Stimulated activated CD8-positive, alpha-beta memory T cell treated with anti-CD3 and anti-CD28 coated beads, Interleukin-12 subunit alpha, Interleukin-12 subunit beta, amount 100 ng/mL, for 1 hour (primary cell): ENCODE results near the gene AP3S1.

Experiments used
- DNase-seq: peaks from one replicate; pipeline ENCODE4 v3.0.0-alpha.2; 2020; ENCODE audit warnings: low read depth

AP3S1 gene

GRCh38 chr5:115940080-115940810 lies 98.5 kb downstream of the AP3S1 start:
- no peak for DNase-seq

DNA sequence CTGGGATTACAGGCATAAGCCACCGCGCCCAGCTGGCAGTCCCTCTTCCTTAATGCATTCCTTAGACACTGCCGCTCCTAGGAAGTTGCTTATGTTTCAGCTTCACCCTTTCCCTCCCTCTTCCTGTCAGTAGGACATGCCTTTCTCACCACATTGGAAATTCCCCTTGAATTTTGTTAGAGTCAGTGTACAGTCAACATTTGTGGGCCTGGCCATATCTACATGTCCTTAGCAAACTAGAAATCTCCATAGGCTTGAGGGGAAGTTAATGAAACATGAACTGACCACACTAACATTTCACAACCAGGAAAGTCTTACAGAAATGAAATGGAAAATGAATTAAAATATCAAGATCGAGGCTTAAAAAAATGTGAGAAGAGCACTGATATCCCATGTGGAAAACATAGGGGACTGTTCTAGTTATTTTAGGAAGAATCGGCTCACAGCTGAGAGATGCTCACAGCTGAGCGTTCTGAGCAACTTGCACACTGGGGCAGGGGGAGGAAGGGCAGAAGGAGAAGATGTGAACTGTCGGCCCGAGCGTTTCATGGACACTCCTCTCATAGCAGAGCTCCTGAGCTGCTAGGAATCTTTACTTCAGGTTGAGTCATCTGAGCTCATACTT lies 99.4 kb downstream of the AP3S1 start:
- DNase-seq, result no peak

GRCh38 chr5:115944501-115944900 lies 102.8 kb downstream of the AP3S1 start:
- DNase-seq, result no peak

GRCh38 chr5:115946655-115947054 lies 104.9 kb downstream of the AP3S1 start:
- no peak for DNase-seq

- DNase-seq, result no peak
Measured at GRCh38 chr5:115947260-115947659, 105.5 kb downstream of the AP3S1 start.

DNA sequence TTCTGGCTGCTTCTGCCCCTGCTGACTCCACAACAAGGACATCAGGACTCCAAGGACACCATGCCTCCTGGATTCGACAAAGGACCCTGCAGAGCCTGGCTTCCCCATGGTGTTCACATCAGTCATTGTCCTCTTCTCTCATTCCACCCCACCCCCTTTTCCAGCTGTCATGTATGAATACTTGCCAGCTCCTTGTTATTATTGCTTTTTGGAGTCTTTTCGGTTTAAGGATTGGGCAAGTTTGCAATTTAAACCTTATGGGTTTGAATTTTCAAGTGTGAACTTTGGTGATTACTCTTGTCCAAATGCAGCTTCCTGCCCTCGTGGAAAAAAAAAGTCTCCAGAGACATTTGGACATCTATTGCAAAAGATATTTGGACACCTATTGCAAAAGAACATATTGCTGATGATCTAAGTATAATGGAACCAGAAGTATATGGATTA lies 106.4 kb downstream of the AP3S1 start:
- no peak for DNase-seq

- no peak for DNase-seq
Measured at GRCh38 chr5:115949096-115949495, 107.4 kb downstream of the AP3S1 start.

GRCh38 chr5:115952588-115952987 lies 110.9 kb downstream of the AP3S1 start:
- DNase-seq, result no peak

- no peak for DNase-seq
Measured at GRCh38 chr5:115954144-115954543, 112.4 kb downstream of the AP3S1 start.

DNA sequence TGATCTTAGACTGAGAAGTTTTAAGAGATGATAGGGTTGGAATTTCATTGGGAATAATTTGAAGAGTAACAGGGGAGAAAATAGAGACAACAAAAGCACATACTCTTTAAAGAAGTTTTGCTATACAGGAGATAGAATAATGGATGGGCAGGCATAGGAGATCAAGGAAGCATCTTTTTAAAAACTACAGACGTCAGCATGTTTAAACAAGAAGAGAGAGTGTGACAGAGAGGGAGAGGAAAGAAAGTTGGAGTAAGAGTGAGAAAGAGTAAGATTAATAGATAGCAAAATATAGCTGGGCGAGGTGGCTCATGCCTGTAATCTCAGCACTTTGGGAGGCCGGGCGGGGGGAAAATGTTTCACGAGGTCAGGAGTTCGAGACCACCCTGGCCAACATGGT lies 115.2 kb downstream of the AP3S1 start:
- no peak for DNase-seq

GRCh38 chr5:115961381-115962238 lies 119.9 kb downstream of the AP3S1 start:
- DNase-seq, result no peak

DNA sequence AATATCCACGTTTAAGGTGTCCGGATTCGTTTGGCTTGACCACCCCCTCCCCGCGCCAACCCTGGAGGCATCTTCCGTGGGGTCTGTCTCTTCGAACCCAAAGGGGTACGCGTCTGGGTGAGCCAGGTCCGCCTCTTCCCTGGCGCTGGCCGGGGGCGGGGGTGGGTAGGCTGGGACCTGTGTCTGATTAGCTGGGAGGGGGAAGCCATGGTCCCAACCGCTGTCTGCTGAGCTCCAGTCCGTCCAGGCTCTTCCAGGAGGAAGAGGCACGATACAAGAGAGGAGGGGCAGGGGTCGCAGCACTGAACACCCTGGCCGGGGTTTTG lies 120.5 kb downstream of the AP3S1 start, which contains the start of gene LVRN:
TSS of gene LVRN (plus strand) at position 237 of the 326 bp plus-strand sequence. CDS start 143 bp downstream, outside the sequence.
- DNase-seq, result no peak

DNA sequence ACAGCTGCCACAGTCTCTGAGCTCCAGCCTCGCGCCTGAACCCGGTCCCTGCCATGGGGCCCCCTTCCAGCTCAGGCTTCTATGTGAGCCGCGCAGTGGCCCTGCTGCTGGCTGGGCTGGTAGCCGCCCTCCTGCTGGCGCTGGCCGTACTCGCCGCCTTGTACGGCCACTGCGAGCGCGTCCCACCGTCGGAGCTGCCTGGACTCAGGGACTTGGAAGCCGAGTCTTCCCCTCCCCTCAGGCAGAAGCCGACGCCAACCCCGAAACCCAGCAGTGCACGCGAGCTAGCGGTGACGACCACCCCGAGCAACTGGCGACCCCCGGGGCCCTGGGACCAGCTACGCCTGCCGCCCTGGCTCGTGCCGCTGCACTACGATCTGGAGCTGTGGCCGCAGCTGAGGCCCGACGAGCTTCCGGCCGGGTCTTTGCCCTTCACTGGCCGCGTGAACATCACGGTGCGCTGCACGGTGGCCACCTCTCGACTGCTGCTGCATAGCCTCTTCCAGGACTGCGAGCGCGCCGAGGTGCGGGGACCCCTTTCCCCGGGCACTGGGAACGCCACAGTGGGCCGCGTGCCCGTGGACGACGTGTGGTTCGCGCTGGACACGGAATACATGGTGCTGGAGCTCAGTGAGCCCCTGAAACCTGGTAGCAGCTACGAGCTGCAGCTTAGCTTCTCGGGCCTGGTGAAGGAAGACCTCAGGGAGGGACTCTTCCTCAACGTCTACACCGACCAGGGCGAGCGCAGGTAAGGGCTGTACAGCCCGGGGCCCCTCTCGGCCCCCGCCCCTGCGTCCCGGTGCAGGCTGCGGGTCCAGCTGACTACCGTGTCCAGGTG lies 121.0 kb downstream of the AP3S1 start:
- no peak for DNase-seq

GRCh38 chr5:115963566-115963965 lies 121.8 kb downstream of the AP3S1 start:
- no peak for DNase-seq
